Hippocampal formation (tissue), 2 donors: ENCODE measurements around the gene KBTBD8.

Source experiments
- DNase-seq, 2 donors: peaks; one replicate each; lab custom pipeline; 2025; lab: John Stamatoyannopoulos, UW

The KBTBD8 gene, protein sequence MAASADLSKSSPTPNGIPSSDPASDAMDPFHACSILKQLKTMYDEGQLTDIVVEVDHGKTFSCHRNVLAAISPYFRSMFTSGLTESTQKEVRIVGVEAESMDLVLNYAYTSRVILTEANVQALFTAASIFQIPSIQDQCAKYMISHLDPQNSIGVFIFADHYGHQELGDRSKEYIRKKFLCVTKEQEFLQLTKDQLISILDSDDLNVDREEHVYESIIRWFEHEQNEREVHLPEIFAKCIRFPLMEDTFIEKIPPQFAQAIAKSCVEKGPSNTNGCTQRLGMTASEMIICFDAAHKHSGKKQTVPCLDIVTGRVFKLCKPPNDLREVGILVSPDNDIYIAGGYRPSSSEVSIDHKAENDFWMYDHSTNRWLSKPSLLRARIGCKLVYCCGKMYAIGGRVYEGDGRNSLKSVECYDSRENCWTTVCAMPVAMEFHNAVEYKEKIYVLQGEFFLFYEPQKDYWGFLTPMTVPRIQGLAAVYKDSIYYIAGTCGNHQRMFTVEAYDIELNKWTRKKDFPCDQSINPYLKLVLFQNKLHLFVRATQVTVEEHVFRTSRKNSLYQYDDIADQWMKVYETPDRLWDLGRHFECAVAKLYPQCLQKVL

DNA sequence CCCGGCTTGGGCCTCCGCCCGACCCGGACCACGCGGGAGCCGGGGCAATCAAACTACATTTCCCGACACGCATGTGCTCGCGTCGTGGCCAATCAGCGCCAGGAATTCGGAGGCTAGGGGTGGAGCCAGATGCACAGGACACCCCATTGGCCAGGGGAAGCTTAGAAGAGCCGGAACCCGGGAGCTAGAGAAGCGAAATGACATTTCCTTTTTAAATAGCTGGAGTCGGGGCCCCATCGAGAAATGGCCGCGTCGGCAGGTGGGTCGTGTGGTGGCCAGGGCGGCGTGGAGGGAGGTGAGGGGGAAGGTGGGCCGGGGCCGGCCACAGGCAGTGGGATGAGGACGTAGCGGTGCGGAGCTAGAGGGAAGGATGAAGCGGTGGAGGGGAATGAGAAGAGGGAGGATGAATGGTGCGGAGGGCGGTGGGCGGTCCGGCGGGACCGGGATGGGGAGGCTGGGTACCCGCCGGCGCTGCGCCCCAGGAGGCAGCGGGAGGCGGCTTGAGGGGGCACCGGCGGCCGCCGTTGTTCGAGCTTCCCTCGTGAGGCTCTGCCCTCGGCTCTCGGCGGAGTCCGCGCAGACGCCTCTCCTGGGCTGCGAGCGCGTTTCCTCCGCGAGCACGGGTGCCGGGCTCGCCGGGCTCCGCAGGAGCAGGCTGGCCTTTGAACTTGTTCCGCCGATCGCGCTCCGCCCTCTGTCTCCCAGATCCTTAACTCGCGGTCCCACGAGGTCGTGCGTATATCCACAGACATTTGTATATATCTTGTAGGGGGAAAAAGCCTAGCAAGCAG lies at the start of gene KBTBD8:
Gene KBTBD8 (plus strand): TSS at position 195 of the 791 bp plus-strand sequence. CDS start 49 bp downstream, at position 244.
- DNase-seq = peak; percentile 99 to 100

DNA sequence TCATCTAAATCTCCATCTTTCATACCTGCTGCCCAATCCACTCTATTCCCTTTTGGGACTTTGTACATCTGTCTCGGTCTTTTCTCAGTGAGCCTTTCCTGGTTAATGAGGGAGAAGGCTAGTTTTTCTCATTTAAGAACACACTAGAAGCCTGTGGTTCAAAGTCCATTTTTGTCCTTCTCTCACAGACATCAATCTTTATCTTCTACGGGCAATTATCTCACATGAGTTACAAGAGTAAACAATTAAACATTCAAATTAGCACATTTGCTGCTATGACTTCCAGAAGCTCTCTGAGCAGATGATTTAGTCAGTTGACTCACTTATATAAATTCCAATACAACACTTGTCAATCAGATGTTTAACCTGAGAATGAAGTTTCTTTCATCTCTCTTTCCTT lies 49.3 kb upstream of the KBTBD8 start:
- DNase-seq = no peak

DNA sequence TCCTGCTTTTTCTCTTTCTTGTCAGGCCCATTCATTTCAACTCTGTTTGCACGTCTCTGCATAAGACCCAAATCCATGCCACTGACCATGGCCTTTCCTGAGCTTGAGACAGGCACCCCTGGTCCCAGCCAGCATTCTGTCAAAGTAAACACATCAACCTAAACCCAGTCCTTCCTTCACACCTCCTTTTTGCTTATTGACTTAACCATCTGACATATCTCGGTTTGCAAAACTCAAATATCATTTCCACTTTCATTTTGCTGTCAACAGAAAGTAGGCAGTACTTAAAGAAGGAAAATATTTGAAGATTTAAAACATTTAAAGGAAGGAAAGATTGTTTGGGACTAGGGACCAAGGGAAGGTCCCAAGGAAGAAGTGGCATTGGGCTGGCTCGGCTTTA lies 48.2 kb upstream of the KBTBD8 start:
- no peak for DNase-seq

DNA sequence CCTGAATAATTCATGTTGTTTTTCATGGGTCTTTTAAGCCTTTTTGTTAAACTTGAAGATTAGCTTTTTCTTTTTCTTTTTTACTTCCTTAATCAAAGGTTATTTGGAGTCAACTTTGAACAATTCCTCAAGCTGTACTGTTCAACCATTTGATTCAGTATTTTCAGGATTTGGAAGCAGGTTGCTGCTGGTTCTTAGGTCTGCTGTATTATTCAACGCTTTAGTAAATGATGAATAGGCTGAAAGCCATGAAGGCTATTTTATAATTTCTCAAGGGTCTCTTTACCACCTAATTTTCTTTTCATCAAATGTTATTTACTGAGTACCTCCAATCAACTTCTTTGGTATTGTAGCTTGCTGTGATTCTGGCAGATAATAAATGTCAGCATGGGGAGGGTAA lies 45.8 kb upstream of the KBTBD8 start:
- DNase-seq = no peak

DNA sequence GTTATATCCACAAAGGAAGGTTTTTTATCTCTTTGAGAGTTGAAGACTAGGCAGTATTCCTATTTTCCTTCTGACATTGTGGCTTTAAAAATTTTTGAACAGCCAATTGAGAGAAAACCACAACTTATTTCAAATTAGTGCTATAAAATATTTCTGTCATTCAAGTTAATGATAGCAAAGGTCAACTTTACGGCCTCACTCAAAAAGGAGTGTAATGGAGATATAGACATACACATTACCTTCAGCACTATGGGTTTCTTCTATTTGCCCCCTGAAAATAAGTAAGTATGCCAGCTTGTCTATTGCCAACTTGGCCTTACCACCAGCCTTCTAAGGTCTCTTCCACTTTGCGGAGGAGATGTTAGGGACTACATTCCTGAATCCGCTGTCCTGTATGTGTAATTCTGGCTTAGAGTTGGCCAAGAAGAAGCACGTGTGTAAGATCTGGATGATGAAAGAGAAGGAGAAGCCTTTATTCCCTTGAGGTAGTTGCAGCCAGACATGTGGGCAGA lies 44.1 kb upstream of the KBTBD8 start:
- no peak for DNase-seq

DNA sequence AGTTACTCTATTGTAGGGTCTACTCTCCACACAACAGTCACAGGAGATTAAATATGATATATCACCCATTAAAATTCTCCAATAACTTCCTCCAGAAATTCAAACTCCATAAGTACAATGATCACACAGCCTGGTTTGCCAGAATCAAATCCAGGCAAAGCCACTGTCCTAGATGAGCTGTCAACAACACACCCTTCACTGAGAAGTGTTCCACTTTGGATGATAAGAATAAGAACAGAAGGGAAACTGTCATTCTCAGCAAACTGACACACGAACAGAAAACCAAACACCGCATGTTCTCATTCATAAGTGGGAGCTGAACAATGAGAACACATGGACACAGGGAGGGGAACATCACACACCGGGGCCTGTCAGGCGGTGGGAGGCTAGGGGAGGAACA lies 41.4 kb upstream of the KBTBD8 start:
- DNase-seq = no peak

DNA sequence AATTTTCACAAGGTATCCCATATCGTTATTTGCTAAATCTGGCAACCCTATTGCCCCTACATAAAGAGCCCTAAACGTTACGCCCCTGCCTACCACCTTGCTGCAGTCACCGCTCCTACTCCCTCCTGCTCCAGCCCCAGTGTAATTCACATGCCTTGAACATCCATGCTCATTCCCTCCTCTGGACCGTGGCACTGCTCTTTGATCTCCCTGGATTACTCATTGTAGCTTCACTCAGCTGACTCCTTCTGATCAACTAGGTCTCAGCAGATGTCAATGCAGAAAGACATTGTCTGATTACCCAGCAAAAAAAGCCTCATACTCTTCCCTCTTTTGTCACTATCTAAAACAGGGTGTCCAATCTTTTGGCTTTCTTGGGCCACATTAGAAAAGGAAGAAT lies 40.7 kb upstream of the KBTBD8 start:
- DNase-seq = no peak

DNA sequence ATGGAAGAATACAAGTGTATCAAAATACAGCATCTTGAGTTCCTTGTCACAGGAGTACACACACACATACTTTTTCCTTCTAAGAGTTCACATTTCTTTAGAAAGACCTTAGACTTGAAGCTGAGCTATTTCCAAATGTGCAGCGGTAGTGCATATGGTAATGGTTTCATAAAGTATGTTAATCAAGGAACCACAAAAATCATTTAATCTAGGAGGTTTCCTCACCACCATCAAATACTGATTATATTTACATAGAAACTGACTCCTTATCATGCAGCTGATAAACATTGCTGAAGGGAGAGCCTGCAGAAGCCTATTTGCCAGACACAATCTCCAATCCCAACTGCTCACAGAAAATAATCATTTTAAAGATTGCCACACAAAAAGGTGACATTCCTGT lies 40.0 kb upstream of the KBTBD8 start:
- no peak for DNase-seq

DNA sequence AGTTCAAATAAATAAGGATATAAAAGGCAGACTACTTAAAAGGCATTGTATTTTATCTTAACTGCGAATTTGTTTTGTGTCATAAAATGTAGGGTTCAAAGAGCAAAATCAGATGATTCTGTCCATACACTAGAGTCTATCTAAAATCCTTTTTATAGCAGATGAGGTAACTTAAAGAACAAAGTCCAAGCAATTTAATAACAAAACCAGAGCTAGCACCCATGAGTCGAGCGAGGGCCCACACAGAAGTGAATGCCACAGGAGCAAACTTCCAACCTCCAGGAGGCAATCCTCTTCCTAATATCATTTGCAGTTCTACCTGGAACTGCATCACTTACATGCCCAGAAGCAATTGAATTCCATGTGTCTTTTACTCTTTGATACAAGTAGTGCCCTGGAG lies 35.4 kb upstream of the KBTBD8 start:
- no peak for DNase-seq

DNA sequence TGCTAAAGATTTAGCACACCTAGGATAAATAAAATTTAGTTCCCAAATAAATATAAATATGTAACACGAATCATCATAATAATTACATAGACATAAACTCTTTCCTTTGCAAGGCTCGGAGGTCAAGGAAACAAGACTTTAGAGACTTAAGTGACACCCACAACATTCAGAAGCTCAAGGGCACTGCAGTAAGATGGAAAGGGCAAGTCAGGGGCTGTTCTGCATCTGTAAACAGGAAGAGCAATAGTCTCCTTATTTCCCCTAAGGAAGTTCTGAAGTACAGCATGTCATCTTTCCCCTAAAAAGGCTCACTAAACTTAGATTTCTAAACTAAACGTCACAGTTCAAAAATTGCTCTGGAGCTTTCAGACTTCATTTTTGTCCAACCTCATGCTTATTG lies 26.9 kb upstream of the KBTBD8 start:
- DNase-seq = no peak

DNA sequence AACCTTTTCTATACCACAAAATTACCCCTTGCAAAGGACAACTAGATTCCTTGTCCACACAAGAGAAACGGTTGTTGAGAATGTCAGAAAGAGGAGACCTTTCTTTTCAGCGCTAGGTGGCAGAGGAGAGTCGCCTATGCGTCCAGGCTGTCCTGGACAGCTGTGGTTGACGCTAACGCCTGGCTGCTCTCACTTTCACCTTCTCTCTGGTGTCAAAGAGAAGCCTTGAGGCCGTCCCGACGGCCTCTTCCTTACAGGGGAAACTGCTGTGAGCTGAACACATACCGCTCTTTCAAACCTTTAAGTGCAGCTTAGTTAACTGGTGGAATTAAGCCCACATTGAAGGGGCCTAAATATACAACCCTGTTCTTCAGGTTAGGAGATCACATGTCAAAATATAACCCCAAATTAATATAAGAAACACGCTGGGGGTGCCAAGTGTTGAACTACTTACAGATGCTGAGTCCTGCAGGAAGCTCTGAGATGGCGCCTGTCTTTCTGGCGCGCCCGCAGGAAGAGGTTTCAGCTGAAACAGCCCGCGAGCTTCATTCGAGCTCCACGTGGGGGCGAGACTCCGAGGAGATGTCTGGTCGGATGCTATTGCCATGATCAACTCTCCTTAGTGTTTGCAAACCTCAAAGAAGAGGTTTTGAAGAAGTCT lies 26.1 kb upstream of the KBTBD8 start:
- DNase-seq = peak; percentile 54 to 78

DNA sequence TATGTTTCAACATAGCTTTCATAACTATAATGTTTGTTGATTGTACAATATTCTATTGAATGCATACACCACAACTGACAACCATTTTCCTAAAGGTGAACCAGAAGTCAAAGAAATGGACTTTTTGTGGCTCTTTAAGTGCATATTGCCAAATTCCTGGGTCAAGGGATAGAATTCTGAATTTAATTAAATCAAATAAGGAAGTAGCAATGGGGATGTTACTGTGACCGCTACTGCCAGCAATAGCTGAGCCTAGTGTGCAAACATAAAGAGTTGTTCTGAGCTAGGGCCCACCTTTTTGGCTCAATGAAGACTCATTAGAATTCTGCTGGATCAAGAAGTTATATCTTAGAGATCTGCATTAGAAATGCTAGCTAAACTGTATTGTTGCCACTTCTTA lies 17.3 kb upstream of the KBTBD8 start:
- DNase-seq = no peak

DNA sequence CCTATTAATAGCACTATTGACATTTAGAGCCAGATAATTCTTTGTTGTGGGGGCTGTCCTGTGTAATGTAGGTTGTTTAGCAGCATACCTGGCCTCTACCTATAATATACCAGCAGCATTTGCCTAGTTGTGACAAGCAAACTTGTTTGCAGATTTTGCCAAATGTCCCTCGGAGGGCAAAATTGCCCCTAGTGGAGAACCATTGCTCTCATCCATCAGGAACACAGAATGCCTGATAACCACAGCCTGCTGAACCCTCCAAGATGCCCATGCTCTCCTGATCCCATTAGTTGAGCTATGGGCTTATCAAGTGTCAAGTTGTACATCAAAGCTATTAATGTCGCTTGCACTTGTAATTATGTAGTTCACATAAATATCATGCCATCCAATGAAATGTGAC lies 15.0 kb upstream of the KBTBD8 start:
- no peak for DNase-seq

DNA sequence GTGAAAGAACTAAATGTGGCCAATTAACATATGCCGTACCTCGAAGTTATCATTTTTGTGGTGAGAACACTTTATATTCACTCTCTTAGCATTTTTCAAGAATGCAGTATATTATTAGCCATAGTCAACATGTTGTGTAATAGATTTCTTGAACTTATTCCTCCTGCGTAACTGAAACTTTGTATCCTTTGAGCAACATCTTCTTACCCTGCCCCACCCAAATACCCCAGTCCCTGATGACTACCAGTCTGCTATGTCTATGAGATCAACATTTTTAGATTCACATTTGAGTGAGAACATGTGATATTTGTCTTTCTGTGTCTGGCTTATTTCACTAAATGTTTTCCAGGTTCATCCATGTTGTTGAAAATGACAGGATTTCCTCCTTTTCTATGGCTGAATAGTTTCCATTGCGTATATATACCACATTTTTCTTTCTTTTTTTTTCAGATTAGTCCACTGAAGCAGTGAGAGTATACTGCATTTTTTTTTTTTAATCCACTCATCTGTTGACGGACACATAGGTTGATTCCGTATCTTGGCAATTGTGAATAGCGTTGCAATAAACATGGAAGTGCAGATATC lies 12.7 kb upstream of the KBTBD8 start:
- DNase-seq = no peak

DNA sequence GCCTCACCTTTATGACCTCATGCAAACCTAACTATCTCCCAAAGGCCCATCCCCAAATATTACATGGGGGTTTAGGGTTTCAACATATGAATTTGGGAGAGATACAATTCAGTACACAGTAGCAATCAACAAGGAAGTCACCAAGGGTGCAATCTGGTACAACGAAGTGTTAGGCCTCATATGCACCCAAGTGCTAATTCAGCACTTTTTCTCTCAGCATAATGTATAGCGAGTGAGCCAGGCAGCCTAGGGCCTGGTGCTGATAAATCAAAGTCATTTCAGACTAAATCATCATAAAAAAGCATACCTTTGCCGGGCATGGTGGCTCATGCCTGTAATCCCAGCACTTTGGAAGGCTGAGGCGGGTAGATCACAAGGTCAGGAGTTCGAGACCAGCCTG lies 11.7 kb upstream of the KBTBD8 start:
- no peak for DNase-seq

DNA sequence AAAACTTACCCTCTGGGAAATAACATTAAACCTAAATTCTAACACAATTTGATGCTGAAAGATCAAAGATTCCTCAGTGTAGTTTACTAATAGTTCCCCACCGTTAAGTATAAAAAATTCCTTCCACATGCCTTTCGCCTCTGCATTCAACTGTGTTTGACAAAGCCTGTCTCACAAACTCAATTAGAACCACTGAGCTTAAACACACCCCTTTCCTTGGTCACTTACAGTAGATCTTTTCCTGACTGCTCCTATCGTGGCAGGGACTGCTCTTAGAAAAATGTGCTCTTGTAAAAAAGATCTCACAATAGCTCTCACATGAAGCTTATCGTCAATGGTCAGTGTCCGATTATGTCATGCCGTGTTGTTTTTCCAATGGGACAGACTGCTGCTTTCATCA lies 8.9 kb upstream of the KBTBD8 start:
- DNase-seq = no peak

DNA sequence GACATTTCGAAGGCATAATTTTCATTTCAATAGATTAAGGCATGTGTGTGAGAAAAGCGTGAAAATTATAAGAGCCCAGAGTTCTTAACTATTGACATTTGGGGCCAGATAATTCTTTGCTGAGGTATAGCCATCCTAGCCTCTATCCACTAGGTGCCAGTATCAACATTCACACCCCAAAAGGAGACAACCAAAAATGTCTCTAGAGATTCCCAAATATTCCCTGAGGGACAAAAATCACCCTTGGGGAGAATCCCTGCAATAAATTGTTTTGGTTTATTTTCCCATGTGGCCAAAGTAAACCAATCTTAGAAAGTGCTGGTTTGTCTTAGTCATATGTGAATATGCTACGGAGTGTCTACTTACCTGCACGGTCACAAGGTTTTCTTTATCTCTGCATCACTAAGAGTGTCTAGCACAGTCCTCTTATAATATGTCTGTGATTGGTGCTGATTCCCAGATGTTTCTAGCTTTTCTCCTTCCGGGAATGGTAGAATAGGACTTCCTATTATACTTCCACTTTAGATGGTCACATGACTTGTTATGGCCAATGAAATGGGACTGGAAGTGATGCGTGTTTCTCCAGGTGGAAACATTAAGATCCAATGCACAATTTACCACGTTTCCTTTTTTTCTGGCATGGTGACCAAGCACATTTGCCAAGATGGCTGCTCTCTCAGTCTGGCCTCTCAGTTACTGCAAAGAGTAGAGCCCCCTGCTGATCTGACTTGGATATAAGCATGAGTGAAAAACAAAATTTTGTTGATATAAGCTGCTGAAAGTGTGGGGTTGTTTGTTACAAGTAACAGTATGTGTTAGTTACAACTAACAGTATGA lies 8.0 kb upstream of the KBTBD8 start:
- DNase-seq = no peak

DNA sequence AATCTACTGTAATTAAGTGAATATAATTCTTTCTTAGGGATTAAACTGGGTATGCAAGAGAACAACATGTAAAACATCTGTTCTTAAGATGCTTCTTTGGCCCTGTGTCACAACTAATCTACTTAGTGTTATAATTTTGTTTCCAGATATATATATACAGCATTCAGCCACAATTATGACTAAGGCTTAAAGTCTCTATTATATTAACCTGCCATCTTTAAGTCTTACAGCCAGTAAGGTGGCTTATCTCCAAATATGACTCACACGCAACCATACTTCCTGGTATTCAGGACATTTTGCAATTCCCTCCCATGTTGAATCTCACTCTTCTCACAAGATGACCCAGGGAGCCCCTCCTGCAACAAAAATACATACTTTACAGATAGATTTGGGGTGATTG lies 6.6 kb upstream of the KBTBD8 start:
- DNase-seq = no peak

DNA sequence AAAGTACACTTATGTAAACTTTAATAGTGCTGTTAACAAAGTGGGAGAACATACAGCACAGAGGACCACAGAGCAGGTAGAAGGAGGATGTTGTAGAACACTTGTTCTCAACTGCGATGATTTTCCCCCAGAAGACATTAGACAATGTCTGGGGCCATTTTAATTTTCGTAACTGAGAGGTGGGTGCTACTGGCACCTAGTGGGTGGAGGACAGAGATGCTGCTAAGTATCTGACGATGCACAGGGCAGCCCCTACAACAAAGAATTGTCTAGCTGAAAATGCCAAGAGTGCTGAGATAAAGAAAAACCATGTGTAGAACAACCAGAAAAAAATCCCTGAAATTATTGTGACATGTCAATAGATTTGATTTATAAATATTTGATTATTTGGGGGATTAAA lies 5.0 kb upstream of the KBTBD8 start:
- no peak for DNase-seq

DNA sequence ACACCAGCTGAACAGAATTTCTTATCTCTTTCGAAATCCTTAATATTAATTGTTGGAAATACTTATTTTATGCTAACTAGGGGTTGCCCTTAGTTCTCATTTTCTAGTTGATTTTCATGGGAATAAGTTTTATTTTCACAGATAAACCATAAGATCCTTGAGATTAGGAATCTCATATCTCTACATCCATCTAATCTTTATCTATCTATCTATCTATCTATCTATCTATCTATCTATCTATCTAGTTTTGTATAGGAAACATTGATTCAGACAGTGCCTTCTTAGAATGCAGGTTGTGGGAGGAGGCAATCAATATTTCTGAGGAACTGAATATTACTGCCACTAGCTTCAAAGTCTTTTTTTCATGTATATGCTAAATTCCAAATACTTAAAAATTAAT lies 3.5 kb upstream of the KBTBD8 start:
- DNase-seq = no peak

DNA sequence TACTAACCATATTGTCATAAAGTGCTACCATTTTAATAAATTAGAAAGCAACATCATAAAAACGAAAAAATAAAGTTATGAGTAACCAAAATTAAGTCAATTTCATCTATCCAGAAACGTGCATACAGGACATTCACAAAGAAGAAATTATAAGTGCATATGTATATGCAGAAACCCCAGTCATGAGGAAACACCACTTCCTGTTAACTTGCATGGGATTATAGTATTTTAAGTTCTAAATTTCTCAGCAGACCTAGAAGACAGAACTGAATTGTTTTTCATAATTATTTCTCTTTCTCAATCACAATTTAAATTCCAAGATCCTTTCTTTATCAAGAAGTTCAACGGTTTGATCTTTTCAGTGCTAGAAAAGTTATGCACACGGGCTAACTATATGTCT lies 1.4 kb upstream of the KBTBD8 start:
- DNase-seq = no peak
